CD4-positive, alpha-beta memory T cell (primary cell): ENCODE results near the gene DUSP28. TPM values are rescaled to one million over a fixed set of nuclear protein-coding genes. Genes with fewer than 3 reads are reported as not detected.

Source experiments
- CTCF ChIA-PET: fragments of 350-600 bp; sonication (Branson Sonifier 250); formaldehyde crosslinking; loops from one replicate; lab custom pipeline; 2021; ENCODE audit warnings: inconsistent platforms; ENCODE audit not compliant: partially characterized antibody; lab: Charles Lee
- POLR2A ChIA-PET: fragments of 350-600 bp; sonication (Branson Sonifier 250); formaldehyde crosslinking; loops from one replicate; lab custom pipeline; 2021; ENCODE audit not compliant: partially characterized antibody; lab: Charles Lee
- DNase-seq, 5 donors: peaks; one replicate each; pipeline versions ENCODE4 v3.0.0 to v3.0.0-alpha.2; 2020 to 2022; ENCODE audit warnings: mixed read lengths in 1 of 5
- H3K27ac ChIP-seq: one replicate; pipeline ENCODE4 v1.7.0; 2013; ENCODE audit warnings: low read depth, low read length
- H3K27me3 ChIP-seq: 2 replicates; pipeline ENCODE4 v1.7.0; 2013; ENCODE audit warnings: mild to moderate bottlenecking, low read length, moderate library complexity; ENCODE audit not compliant: insufficient read depth
- H3K36me3 ChIP-seq: 2 replicates; pipeline ENCODE4 v1.7.0; 2013; ENCODE audit warnings: mild to moderate bottlenecking, low read length, moderate library complexity; ENCODE audit not compliant: insufficient read depth
- H3K4me1 ChIP-seq: 2 replicates; pipeline ENCODE4 v1.7.0; 2013; ENCODE audit warnings: mild to moderate bottlenecking, low read length, moderate library complexity; ENCODE audit not compliant: insufficient read depth
- H3K4me3 ChIP-seq, 2 donors: one replicate each; pipeline ENCODE4 v1.7.0; 2013; ENCODE audit warnings: low read length in 2 of 2, mild to moderate bottlenecking in 1 of 2
- H3K9me3 ChIP-seq, 2 donors: one replicate each; pipeline ENCODE4 v1.7.0; 2013; ENCODE audit warnings: low read length in 2 of 2, control low read depth in 1 of 2; ENCODE audit not compliant: control insufficient read depth in 1 of 2
- H3K27ac Mint-ChIP-seq, 7 donors: one replicate each; pipeline ENCODE4 v1.8.0; 2020 to 2021; ENCODE audit warnings: mixed read lengths in 7 of 7, mild to moderate bottlenecking in 6 of 7, inconsistent platforms in 3 of 7, moderate library complexity in 3 of 7
- H3K27me3 Mint-ChIP-seq, 2 donors: one replicate each; pipeline ENCODE4 v1.8.0; 2020 to 2021; ENCODE audit warnings: mixed read lengths in 2 of 2
- H3K36me3 Mint-ChIP-seq, 2 donors: one replicate each; pipeline ENCODE4 v1.8.0; 2020 to 2021; ENCODE audit warnings: mixed read lengths in 2 of 2, inconsistent platforms in 1 of 2, mild to moderate bottlenecking in 1 of 2
- H3K4me1 Mint-ChIP-seq, 4 donors: one replicate each; pipeline ENCODE4 v1.8.0; 2020 to 2021; ENCODE audit warnings: mixed read lengths in 4 of 4, mild to moderate bottlenecking in 1 of 4
- H3K4me3 Mint-ChIP-seq, 8 donors: one replicate each; pipeline ENCODE4 v1.8.0; 2020 to 2021; ENCODE audit warnings: mixed read lengths in 8 of 8, mild to moderate bottlenecking in 7 of 8, moderate library complexity in 6 of 8, inconsistent platforms in 3 of 8
- H3K9me3 Mint-ChIP-seq, 8 donors: one replicate each; pipeline ENCODE4 v1.8.0; 2020 to 2021; ENCODE audit warnings: mixed read lengths in 8 of 8, mild to moderate bottlenecking in 5 of 8, inconsistent platforms in 3 of 8, moderate library complexity in 1 of 8
- intact Hi-C: fragments of 100-400 bp; cut with micrococcal nuclease; formaldehyde crosslinking; loops from one replicate; pipeline ENCODE4 v1.15.1; 2023
- polyA plus RNA-seq, 2 donors: library from polyadenylated mRNA; unstranded; fragments of 300-500 nt; fragmentation: Illumina TruSeq; gene quantifications; one replicate each; pipeline ENCODE4 v1.2.3, GENCODE V29; 2021
- total RNA-seq, 2 experiments: library from RNA; stranded (reverse); gene quantifications; one replicate each; pipeline ENCODE4 v1.2.3, GENCODE V29; 2021

DUSP28 gene
- total and polyA plus RNA-seq, 4 experiments from 2014 or later = 16.3 to 19.4 (median 18.4) TPM

DNA sequence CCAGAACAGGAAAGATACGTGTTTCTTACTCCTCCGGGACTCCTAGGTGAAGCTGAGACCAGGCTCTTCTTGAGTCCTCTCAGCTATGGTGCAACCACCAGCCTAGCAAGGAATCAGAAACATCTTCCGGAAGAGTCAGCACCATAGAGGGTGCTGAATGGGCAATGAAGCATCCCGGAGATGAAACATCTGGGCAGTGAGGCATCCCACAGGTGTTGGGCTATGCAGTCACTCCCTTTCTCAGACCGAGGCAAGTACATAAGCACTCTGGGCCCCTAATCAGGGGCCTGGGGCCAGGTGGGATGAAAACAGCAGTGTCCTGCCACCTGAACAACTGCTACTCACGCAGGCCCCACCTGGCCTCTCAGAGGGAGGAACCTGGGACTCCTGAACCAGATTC is 24.9 kb downstream of the DUSP28 start:
- peak overlapping the region; percentile 61 to 97 (median 92) for H3K4me3 Mint-ChIP-seq
- intact Hi-C loops = no loop called here
- ChIA-PET CTCF (interaction anchor here (1.2 to 5.3 kb wide), 8 partner anchors 14 to 71 kb away, joined by 4 to 61 read pairs (median 9); partner anchors contain the start of genes ANKMY1, DUSP28 and GPR35), POLR2A (interaction anchor here (1.4 to 7.7 kb wide), 6 partner anchors 16 to 730 kb away, joined by 4 to 461 read pairs (median 8); partner anchors contain the start of genes DUSP28, GPR35, HDLBP and RNPEPL1)
- H3K27ac Mint-ChIP-seq = peak overlapping the region in 6 of 7 donors; percentile 46 to 97 (median 75)
- H3K36me3 ChIP-seq = peaks cover 12% of the 10 kb centered on the region
- H3K36me3 Mint-ChIP-seq = peaks cover 29 to 34% of the 10 kb centered on the region in 2 donors
- H3K27ac ChIP-seq = peak overlapping the region; percentile 80
- peaks cover 26 to 66% (median 49%) of the 10 kb centered on the region in 4 donors for H3K4me1 Mint-ChIP-seq
- no peak for DNase-seq
- H3K27me3 ChIP-seq = no peaks in the 10 kb centered on the region
- peaks cover 0 to 2% (median 0%) of the 10 kb centered on the region in 8 donors for H3K9me3 Mint-ChIP-seq
- H3K4me3 ChIP-seq = peak overlapping the region in 1 of 2 donors; percentile 99
- no peaks in the 10 kb centered on the region for H3K9me3 ChIP-seq
- peaks cover 48% of the 10 kb centered on the region for H3K4me1 ChIP-seq
- no peaks in the 10 kb centered on the region for H3K27me3 Mint-ChIP-seq

GRCh38 chr2:240585681-240586197 is 25.6 kb downstream of the DUSP28 start:
- Histone ChIP-seq H3K27me3 (no peaks in the 10 kb centered on the region), H3K9me3 (no peaks in the 10 kb centered on the region), H3K4me1 (peaks cover 42% of the 10 kb centered on the region), H3K27ac (peak overlapping the region; percentile 80), H3K4me3 (peak overlapping the region; percentile 63 to 99), H3K36me3 (peaks cover 13% of the 10 kb centered on the region)
- peaks cover 25 to 33% of the 10 kb centered on the region in 2 donors for H3K36me3 Mint-ChIP-seq
- DNase-seq = peak in 1 of 5 donors; percentile 38
- ChIA-PET CTCF (interaction anchor here (0.7 to 5.3 kb wide), 10 partner anchors 8 to 254 kb away, joined by 3 to 61 read pairs (median 6); partner anchors contain the start of genes ANKMY1 and GPR35), POLR2A (interaction anchor here (0.9 to 7.7 kb wide), 14 partner anchors 9 to 729 kb away, joined by 3 to 461 read pairs (median 4); partner anchors contain the start of genes DUSP28, GPR35, HDLBP and MTERF4)
- peak overlapping the region; percentile 95 to 98 (median 96) for H3K27ac Mint-ChIP-seq
- H3K9me3 Mint-ChIP-seq = peaks cover 0 to 1% (median 0%) of the 10 kb centered on the region in 8 donors
- H3K4me1 Mint-ChIP-seq = peaks cover 25 to 63% (median 44%) of the 10 kb centered on the region in 4 donors
- intact Hi-C loops = loop anchor here (1.0 to 2.0 kb wide), 4 partner anchors 19 to 71 kb away; no protein-coding TSS in a partner anchor
- H3K27me3 Mint-ChIP-seq = no peaks in the 10 kb centered on the region
- H3K4me3 Mint-ChIP-seq = peak overlapping the region; percentile 90 to 97 (median 94)

- Histone ChIP-seq H3K27ac (peak within 1 kb of the TSS; percentile 80), H3K9me3 (no peaks in the 10 kb centered on the region), H3K4me3 (peak within 1 kb of the TSS; percentile 63 to 99), H3K27me3 (no peaks in the 10 kb centered on the region), H3K4me1 (peaks cover 38% of the 10 kb centered on the region), H3K36me3 (peaks cover 19% of the 10 kb centered on the region)
- Mint-ChIP-seq H3K9me3 (peaks cover 0 to 1% (median 0%) of the 10 kb centered on the region in 8 donors), H3K27me3 (no peaks in the 10 kb centered on the region), H3K27ac (peak within 1 kb of the TSS; percentile 95 to 98 (median 96)), H3K4me3 (peak within 1 kb of the TSS; percentile 93 to 98 (median 96)), H3K36me3 (peaks cover 20 to 39% of the 10 kb centered on the region in 2 donors), H3K4me1 (peaks cover 25 to 63% (median 44%) of the 10 kb centered on the region in 4 donors)
- ChIA-PET POLR2A (interaction anchor here (0.9 to 7.7 kb wide), 16 partner anchors 8 to 1031 kb away, joined by 3 to 461 read pairs (median 4); partner anchors contain the start of genes DUSP28, GPR35, HDLBP and MTERF4), CTCF (interaction anchor here (0.7 to 5.3 kb wide), 11 partner anchors 9 to 254 kb away, joined by 3 to 61 read pairs (median 6); partner anchors contain the start of genes ANKMY1, GPR35 and RNPEPL1)
- intact Hi-C loops = loop anchor here (1.0 to 2.0 kb wide), 4 partner anchors 20 to 72 kb away; no protein-coding TSS in a partner anchor
- DNase-seq = peak; percentile 96 to 98 (median 97)
These were observed 26.2 kb downstream of the DUSP28 start, which contains the start of gene CAPN10 for GRCh38 chr2:240586198-240586918. CAPN10 (plus strand) TSS chr2:240586734; CDS start chr2:240586912, 178 bp downstream.

GRCh38 chr2:240586919-240587800 is 27.0 kb downstream of the DUSP28 start:
- Histone ChIP-seq H3K36me3 (peaks cover 25% of the 10 kb centered on the region), H3K4me3 (peak overlapping the region; percentile 26 to 99), H3K27me3 (no peaks in the 10 kb centered on the region), H3K9me3 (no peaks in the 10 kb centered on the region), H3K4me1 (peaks cover 38% of the 10 kb centered on the region), H3K27ac (peak overlapping the region; percentile 80)
- intact Hi-C loops = loop anchor here (1.0 to 2.0 kb wide), 4 partner anchors 21 to 73 kb away; no protein-coding TSS in a partner anchor
- peak; percentile 53 to 80 (median 55) for DNase-seq
- CTCF ChIA-PET = interaction anchor here (1.3 to 5.3 kb wide), 10 partner anchors 7 to 73 kb away, joined by 3 to 61 read pairs (median 9); partner anchors contain the start of genes ANKMY1 and RNPEPL1
- no peaks in the 10 kb centered on the region for H3K9me3 Mint-ChIP-seq
- no peaks in the 10 kb centered on the region for H3K27me3 Mint-ChIP-seq
- peak overlapping the region; percentile 88 to 95 (median 94) for H3K27ac Mint-ChIP-seq
- H3K36me3 Mint-ChIP-seq = peaks cover 12 to 40% of the 10 kb centered on the region in 2 donors
- H3K4me3 Mint-ChIP-seq = peak overlapping the region; percentile 89 to 98 (median 94)
- H3K4me1 Mint-ChIP-seq = peaks cover 26 to 61% (median 40%) of the 10 kb centered on the region in 4 donors
- POLR2A ChIA-PET = interaction anchor here (0.9 to 7.7 kb wide), 13 partner anchors 14 to 1030 kb away, joined by 3 to 461 read pairs (median 5); partner anchors contain the start of genes DUSP28, GPR35, HDLBP and MTERF4

GRCh38 chr2:240588006-240588655 is 28.0 kb downstream of the DUSP28 start:
- peak overlapping the region in 1 of 2 donors; percentile 99 for H3K4me3 ChIP-seq
- no peaks in the 10 kb centered on the region for H3K9me3 ChIP-seq
- H3K27me3 ChIP-seq = no peaks in the 10 kb centered on the region
- H3K4me3 Mint-ChIP-seq = peak overlapping the region; percentile 89 to 98 (median 94)
- no peaks in the 10 kb centered on the region for H3K27me3 Mint-ChIP-seq
- peaks cover 23 to 51% (median 34%) of the 10 kb centered on the region in 4 donors for H3K4me1 Mint-ChIP-seq
- peak in 1 of 5 donors; percentile 28 for DNase-seq
- peak overlapping the region; percentile 66 to 95 (median 92) for H3K27ac Mint-ChIP-seq
- peaks cover 9 to 40% of the 10 kb centered on the region in 2 donors for H3K36me3 Mint-ChIP-seq
- no peaks in the 10 kb centered on the region for H3K9me3 Mint-ChIP-seq
- POLR2A ChIA-PET = interaction anchor here (1.4 to 7.7 kb wide), 5 partner anchors 12 to 74 kb away, joined by 3 to 461 read pairs (median 14); partner anchors contain the start of genes DUSP28, GPR35 and RNPEPL1
- intact Hi-C loops = no loop called here
- peak overlapping the region; percentile 80 for H3K27ac ChIP-seq
- CTCF ChIA-PET = interaction anchor here (1.2 to 5.3 kb wide), 6 partner anchors 8 to 74 kb away, joined by 6 to 61 read pairs (median 19); partner anchors contain the start of genes ANKMY1 and RNPEPL1
- peaks cover 35% of the 10 kb centered on the region for H3K36me3 ChIP-seq
- peaks cover 38% of the 10 kb centered on the region for H3K4me1 ChIP-seq
